GM18502 (cell line): Measurements from ENCODE around the gene MIB1.
A peak's percentile ranks its signal among the peaks of the same experiment; 100 is the strongest.
"Not testable (repeated sequence)": the region's sequence is repeated elsewhere in the genome, so short reads cannot be mapped to it uniquely, and the experiment has no call there.

Experiments used
- ATAC-seq: cut with Tn5 transposase; IDR thresholded peaks from one replicate; pipeline ENCODE4 v1.9.1; 2021; ENCODE audit warnings: mild to moderate bottlenecking; ENCODE audit not compliant: unreplicated experiment, poor library complexity

Gene MIB1

GRCh38 chr18:21742315-21742687 is 1.7 kb downstream of the MIB1 start:
- ATAC-seq = no peak

- no peak for ATAC-seq
Observed at GRCh38 chr18:21743166-21743832, 2.7 kb downstream of the MIB1 start.

- no peak for ATAC-seq
Observed at GRCh38 chr18:21745231-21745630, 4.6 kb downstream of the MIB1 start.

- no peak for ATAC-seq
Observed at GRCh38 chr18:21747268-21747667, 6.7 kb downstream of the MIB1 start.

DNA sequence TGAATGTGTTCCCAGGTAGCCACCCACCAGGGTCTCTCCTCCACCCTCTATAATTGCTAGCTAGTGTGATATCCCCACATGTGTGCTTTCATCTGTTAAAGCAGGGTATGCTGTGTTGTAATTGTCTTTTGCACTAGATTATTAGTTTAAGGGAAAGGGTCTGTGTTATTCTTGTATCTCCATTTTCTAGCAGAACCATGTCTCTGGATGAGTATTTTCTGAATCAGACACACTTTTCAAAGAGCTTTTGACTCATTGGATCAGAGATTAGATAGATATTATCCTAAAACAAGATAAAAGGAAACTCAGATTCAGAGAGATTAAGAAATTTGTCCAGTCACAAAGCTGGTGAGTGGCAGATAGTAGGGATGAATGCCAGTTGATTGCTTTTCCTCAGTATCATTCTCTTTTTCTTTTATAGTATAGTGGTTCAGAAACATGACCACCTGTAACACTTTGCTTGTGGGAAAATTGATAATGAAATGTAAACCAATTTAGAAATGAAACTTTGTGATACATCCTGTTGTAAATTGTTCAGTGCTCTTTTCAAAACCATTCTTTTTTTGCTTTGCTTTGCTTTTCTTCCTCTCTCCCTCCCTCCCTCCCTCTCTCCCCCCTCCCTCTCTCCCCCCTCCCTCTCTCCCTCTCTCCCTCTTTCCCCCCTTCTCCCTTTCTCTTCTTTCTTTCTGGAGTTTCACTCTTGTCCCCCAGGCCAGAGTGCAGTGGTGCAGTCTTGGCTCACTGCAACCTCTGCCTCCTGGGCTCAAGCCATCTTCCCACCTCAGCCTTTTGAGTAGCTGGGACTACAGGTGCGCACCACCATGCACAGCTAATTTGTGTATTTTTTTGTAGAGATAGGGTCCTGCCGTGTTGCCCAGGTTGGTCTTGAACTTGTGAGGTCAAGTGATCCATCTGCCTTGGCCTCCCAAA is 7.4 kb downstream of the MIB1 start:
- no peak for ATAC-seq

DNA sequence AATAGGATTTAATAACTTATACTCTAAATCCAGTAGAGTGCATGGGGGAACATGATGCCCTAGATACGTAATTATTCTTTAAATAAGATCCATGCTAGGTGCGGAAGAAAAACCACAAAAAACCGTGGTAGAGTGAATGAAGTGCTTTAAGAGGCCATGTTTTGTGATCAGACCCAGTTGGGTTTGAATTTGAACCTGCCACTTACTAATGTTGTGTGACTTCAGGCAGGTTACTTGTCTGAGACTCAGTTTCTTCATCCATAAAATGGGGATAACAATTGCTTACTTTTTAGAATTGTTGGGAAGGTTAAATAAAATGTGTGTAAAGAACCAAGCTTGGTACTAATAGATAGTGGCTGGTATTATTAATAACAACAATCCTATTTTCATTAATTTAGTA is 17.2 kb downstream of the MIB1 start:
- no peak for ATAC-seq

- no peak for ATAC-seq
Observed at GRCh38 chr18:21759836-21760235, 19.2 kb downstream of the MIB1 start.

DNA sequence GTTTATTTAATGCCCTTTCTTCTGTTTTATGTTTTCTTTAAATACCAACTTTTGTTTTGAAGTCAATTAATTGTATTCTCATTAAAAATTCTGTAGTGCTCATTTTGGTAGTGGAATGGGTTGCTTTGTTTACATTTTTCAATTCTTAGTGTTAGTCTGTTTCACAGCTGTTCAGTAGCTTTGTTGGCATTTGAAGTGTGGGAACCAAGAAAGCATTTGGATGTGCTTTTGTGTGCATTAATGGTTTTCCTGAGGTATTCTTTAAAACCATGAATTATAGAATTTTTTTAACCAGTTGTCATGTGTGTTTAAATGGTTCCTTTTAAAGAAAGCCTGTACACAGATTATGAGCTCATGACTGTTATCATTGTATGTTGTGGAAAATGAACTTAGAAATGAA is 19.7 kb downstream of the MIB1 start:
- ATAC-seq = no peak

DNA sequence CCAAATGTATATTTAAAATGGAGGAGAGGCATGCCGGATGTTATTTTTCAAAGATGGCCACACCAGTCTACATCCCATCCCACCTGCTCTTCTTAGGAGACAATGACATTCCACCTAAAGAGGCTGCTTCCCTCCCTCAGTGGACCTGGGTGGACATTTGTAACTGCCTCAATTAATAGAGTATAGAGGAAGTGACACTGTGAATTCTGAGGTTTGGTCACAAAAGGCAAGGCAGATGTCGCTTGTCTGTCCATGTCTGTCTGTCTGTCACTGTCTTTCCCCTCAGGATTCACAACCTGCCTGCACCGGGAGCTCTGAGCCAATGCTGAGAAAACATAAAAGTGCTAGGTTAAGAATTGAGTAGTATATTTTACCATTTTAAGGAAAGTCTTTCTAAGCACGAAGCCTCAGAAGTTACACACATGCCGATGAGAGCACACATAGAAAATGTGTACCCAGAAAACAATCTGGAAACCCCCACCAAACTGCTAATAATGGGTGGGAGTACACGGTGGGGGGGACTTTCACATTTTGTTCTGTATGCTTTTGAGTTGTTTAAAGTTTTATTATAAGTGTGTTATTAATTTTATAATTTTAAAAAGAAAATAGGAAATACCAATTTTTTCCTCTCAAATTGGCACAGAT is 21.0 kb downstream of the MIB1 start:
- no peak for ATAC-seq

DNA sequence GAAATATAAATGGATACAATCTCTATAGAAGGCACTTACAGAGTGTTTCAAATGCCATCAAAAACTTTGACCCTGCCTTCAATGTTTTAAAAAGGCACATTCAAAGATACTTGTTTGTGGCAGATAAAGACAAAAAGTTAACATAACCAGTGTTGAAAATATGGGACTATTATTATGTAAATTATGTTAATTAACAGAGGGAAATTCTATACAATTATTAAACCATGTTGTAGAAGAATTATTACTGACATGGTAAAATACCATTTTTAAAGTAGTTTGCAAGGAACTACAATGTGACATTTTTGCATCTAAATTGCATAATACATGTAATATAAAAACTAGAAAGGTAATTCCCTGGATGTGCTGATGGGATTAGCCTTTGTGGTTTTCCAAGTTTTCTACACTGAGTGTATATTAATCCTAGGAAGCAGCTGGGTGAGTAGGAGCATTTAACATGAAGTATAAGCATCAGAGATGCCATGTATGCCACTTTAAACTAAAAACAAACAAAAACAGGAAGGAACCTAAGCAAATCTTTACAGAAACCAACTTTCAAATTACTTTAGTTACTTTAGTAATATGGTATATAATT is 21.7 kb downstream of the MIB1 start:
- ATAC-seq = no peak

DNA sequence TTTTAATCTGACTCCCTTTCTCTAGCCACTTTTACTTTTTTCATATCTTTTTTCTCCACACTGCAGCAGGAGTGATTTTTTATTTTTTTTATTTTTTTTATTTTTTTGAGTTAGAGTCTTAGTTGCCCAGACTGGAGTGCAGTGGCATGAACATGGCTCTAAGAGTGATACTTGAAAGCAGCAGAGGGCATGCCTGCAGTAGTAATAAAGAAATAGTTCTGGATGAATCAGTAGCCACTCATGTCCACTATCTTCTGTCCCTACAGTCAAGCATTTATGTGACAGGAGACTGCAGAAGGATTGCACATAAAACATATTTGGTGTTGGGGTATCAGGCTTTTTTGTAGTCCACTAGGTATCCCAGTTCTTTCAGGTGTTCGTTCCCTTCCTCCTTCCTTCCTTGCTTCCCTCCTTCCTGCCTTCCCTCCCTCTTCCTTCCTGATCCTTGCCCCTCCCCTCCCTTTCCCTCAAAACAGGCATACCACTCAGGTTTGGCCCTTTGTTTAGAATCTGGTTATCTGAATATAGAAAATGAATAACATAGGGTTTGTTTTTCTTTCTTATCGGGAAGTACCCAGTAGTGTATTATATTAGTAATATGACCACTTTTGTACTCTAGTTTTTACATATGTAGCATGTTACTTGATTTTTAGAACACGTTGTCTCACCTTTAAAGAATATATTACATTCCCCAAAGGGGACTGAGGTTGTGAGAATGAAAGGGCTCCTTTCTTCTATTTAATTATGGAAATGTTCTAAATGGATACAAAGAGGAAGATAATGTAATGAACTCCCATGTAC is 23.5 kb downstream of the MIB1 start:
- no peak for ATAC-seq

DNA sequence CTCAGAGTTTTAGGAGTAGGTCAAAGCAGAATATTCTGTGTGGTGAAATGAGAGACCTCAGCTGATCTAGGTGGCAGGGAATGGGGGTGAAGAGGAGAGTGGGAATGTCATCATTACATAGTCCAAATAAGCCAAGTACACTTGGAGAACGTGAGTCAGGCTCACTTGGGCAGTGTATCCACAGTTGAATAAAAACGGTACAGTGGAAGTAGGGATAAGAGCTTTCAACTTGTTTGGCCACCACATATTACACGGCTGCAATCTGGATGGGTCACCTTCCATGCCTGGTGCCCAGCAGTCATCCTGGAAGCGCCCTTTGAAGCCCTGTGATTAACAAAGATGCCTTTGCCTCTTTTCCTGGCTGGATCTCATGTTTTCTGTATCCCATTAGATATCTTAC is 28.6 kb downstream of the MIB1 start:
- ATAC-seq = no peak

- ATAC-seq = no peak
Observed at GRCh38 chr18:21774722-21775121, 34.1 kb downstream of the MIB1 start.

DNA sequence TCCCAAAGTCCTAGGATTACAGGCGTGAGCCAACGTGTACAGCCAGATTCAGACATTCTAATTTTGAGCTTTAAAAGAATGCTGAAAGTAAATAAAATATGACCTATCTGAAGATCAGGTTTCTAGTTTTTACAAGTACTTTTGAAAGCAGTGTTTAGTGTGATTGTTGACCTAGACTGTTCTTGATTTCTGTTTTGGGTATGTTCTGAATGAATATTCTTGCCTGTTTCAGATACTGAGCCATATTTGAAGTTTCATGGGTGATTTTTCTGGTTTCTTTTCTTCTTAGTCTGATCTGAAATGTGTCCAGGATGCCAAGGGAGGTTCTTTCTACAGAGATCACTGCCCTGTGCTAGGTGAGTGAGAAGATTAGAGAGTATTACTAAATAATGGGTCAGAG is 37.2 kb downstream of the MIB1 start:
- ATAC-seq = peak; percentile 68

GRCh38 chr18:21786526-21786925 is 45.9 kb downstream of the MIB1 start:
- ATAC-seq = no peak

DNA sequence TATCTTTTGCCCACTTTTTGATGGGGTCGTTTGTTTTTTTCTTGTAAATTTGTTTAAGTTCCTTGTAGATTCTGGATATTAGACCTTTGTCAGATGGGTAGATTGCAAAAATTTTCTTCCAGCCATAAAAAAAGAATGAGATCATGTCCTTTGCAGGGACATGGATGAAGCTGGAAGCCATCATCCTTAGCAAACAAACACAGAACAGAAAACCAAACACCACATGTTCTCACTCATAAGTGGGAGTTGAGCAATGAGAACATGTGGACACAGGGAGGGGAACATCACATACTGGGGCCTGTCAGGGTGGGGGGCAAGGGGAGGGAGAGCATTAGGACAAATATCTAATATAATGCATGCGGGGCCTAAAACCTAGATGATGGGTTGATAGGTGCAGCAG is 55.5 kb downstream of the MIB1 start:
- not testable (repeated sequence) for ATAC-seq

DNA sequence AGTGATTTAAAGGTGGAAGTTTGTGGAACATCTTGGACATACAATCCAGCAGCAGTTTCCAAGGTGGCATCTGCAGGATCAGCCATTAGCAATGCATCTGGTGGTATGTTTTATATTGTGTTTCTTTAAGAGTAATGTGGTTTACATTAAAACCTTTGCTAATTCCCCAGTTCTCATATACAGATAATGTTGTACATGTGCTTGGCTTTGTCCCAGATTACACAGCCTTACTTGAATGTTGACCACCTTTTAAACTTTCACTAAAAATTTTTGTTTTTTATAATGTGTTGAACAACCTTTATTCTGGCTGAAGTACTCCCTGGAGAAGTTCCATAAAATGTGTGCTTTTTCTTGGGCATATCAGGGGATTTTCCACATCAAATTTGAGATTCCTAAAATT is 57.5 kb downstream of the MIB1 start:
- ATAC-seq = no peak

DNA sequence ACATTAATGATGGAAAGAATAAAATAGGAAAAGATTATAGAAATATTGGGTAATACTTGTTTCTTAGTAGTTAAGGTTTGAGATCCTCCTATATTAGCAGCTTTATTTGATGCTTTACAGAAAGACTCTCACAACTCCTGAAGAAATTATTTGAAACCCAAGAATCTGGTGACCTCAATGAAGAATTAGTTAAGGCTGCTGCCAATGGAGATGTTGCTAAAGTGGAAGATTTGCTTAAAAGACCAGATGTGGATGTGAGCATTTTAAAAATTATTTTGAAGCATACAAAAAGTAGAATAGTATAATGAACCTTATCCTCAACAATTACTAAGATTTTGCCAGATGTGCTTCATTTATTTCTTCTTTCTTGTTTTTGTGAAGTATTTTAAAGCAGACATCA is 59.1 kb downstream of the MIB1 start:
- no peak for ATAC-seq

GRCh38 chr18:21803495-21803894 is 62.9 kb downstream of the MIB1 start:
- ATAC-seq = no peak

DNA sequence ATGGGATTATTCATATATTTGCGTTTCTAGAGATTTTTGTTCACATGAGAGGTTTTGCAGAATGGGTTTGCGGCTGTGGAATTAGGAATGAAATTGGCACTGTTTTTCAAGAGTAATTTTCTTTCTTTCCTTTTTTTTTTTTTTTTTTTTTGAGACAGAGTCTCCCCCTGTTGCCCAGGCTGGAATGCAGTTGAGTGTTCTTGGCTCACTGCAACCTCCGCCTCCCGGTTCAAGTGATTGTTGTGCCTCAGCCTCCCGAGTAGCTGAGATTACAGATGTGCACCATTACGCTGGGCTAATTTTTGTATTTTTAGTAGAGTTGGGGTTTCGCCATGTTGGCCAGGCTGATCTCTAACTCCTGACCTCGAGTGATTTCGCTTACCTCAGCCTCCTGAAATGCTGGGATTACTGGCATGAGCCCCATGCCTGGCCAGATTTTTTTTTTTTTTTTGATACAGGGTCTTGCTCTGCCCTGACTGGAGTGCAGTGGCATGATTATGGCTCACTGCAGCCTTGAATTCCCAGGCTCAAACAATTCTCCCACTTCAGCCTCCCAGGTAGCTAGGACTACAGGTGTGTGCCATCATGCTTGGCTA is 65.3 kb downstream of the MIB1 start:
- no peak for ATAC-seq
